ENCODE data around the gene KIF4B.
A peak's percentile ranks its signal among the peaks of the same experiment; 100 is the strongest.
"Not testable (repeated sequence)": the region's sequence is repeated elsewhere in the genome, so short reads cannot be mapped to it uniquely, and the experiment has no call there.

KIF4B gene

GRCh38 chr5:155006265-155006664 is 7.3 kb upstream of the KIF4B start:
- DNase-seq, result not testable (repeated sequence)

GRCh38 chr5:155008669-155009068 is 4.9 kb upstream of the KIF4B start:
- no peak for DNase-seq

- DNase-seq, result no peak
Observed at GRCh38 chr5:155010881-155011280, 2.7 kb upstream of the KIF4B start.

GRCh38 chr5:155015239-155015638 is 1.7 kb downstream of the KIF4B start:
- DNase-seq, result no peak

GRCh38 chr5:155017610-155018009 is 4.1 kb downstream of the KIF4B start:
- no peak for DNase-seq

- peak; percentile 77 to 91 for DNase-seq
Observed at GRCh38 chr5:155019601-155020226, 6.2 kb downstream of the KIF4B start.

- DNase-seq, result no peak
Observed at GRCh38 chr5:155021842-155022241, 8.3 kb downstream of the KIF4B start.

- no peak for DNase-seq
Observed at GRCh38 chr5:155023320-155023719, 9.8 kb downstream of the KIF4B start.

GRCh38 chr5:155024015-155024414 is 10.5 kb downstream of the KIF4B start:
- no peak for DNase-seq

GRCh38 chr5:155025895-155026294 is 12.3 kb downstream of the KIF4B start:
- DNase-seq, result no peak

GRCh38 chr5:155027993-155028629 is 14.6 kb downstream of the KIF4B start:
- DNase-seq, result no peak

- no peak for DNase-seq
Observed at GRCh38 chr5:155029240-155029639, 15.7 kb downstream of the KIF4B start.

GRCh38 chr5:155034145-155034744 is 20.7 kb downstream of the KIF4B start:
- DNase-seq, result not testable (repeated sequence)

- DNase-seq, result not testable (repeated sequence)
Observed at GRCh38 chr5:155035087-155035486, 21.5 kb downstream of the KIF4B start.

- no peak for DNase-seq
Observed at GRCh38 chr5:155040984-155041653, 27.6 kb downstream of the KIF4B start.

GRCh38 chr5:155044591-155044990 is 31.0 kb downstream of the KIF4B start:
- DNase-seq, result no peak

- DNase-seq, result no peak
Observed at GRCh38 chr5:155046591-155046990, 33.0 kb downstream of the KIF4B start.

- DNase-seq, result no peak
Observed at GRCh38 chr5:155047818-155048217, 34.3 kb downstream of the KIF4B start.

GRCh38 chr5:155049569-155050383 is 36.2 kb downstream of the KIF4B start:
- peak; percentile 2 to 15 for DNase-seq

- no peak for DNase-seq
Observed at GRCh38 chr5:155050384-155051019, 36.9 kb downstream of the KIF4B start.

- DNase-seq, result no peak
Observed at GRCh38 chr5:155052532-155052931, 39.0 kb downstream of the KIF4B start.

GRCh38 chr5:155053501-155053900 is 39.9 kb downstream of the KIF4B start:
- DNase-seq, result no peak
